Fibroblast of lung (primary cell): ENCODE data around the gene HAPLN2.

Experiments used
- CTCF ChIP-seq, 2 donors: IDR thresholded peaks in 1 of 2; conservative IDR thresholded peaks in 1 of 2; 1 replicate in 1 of 2; 2 replicates in 1 of 2; pipeline ENCODE4 v1.5.1; 2011 to 2012; ENCODE audit warnings: low read length in 2 of 2, control low read depth in 1 of 2, inconsistent platforms in 1 of 2, low read depth in 1 of 2, mild to moderate bottlenecking in 1 of 2
- EZH2 ChIP-seq: IDR thresholded peaks from 2 replicates; pipeline ENCODE4 v1.5.1; 2012; ENCODE audit warnings: low read length, control low read depth, mild to moderate bottlenecking; ENCODE audit errors: missing control alignments

GRCh38 chr1:156571919-156572662 lies 47.1 kb upstream of the HAPLN2 start, which contains the start of gene IQGAP3:
- TF ChIP-seq CTCF (conservative IDR thresholded peaks at IDR 0.05 in 1 of 2, IDR thresholded peaks at IDR 0.05 in 1 of 2; ENCODE audit: low read depth in 1 of 2, low read length in 2 of 2), result no peak
- TF ChIP-seq EZH2, result no peak
